M059J (cell line): Measurements from ENCODE around the gene ERN1. TPM values are rescaled to one million over a fixed set of nuclear protein-coding genes. Genes with fewer than 3 reads are reported as not detected.
A peak's percentile ranks its signal among the peaks of the same experiment; 100 is the strongest.

Source experiments
- DNase-seq: peaks from one replicate; pipeline ENCODE4 v3.0.0-alpha.2; 2012; ENCODE audit warnings: low read depth
- total RNA-seq: library from RNA; depleted of rRNA; stranded (reverse); fragments of >200 nt; shearing (Covaris generic); gene quantifications from 2 replicates; pipeline ENCODE4 v1.2.3, GENCODE V29; 2014

Gene ERN1
- total RNA-seq, 1 experiment from 2014 or later, result 1.5 TPM

DNA sequence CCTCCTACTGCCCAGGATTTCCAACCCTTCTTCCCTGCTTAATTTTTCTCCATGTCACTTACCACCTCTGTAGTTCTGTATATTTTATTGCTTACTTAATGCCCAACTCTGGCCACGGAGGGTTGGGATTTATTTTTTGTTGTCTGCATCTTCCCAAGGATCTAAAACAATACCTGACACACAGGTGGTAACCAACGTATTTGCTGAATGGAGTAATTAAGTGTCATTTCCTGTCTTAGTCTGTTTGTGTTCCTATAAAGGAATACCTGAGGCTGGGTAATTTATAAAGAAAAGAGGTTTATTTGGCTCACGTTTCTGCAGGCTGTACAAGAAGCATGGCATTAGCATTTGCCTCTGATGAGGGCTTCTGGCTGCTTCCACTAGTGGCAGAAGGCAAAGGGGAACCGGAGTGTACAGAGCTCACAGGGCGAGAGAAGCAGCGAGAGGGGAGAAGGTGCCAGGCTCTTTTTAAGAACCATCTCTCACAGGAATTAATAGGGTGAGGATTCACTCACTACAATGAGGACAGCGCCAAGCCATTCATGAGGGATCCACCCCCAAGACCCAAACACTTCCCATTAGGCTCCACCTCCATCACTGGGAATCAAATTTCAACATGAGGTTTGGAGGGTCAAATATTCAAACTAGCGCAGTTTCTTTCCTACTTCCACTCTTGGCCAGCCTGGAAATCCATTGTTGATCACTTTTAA, 44.8 kb downstream of the ERN1 start:
- no peak for DNase-seq

DNA sequence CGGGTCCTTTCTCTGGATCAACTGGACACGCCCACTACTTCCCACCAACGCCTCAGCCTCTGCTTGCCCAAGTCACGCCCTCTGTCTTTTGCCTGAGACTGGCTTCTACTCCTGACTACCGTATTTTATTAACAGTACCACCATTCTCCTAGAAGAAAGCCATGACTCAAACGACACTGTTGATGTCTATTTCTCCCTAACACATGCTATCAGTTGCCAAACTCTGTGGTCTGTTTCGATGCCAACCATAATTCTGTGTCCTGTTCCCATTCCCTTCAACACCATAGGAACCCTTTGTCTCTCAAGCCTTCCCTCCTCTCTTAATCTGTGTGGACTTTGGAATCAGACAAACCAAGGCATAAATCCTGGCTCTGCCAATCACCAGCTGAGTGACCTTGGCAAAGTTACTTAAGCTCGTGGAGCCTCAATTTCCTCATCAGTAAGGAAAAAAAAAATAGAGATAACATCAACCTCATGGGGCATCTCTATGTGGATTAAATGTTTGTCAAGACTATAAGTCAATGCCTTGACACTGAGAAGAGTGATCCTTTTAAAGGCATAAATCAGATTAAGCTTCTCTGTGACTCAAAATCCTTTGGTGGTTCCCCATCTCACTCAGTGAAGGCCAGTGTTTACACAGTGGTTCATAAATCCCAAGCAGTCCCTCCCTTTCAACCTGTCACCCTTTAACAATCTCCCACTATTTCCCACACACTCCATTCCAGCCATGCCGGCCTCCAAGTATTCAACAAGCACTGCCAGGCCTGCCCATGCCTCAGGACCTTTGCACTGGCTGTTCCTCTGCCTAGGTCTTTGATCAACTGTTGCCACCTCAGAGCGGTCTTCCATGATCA, 45.6 kb downstream of the ERN1 start:
- DNase-seq, result peak; percentile 61

DNA sequence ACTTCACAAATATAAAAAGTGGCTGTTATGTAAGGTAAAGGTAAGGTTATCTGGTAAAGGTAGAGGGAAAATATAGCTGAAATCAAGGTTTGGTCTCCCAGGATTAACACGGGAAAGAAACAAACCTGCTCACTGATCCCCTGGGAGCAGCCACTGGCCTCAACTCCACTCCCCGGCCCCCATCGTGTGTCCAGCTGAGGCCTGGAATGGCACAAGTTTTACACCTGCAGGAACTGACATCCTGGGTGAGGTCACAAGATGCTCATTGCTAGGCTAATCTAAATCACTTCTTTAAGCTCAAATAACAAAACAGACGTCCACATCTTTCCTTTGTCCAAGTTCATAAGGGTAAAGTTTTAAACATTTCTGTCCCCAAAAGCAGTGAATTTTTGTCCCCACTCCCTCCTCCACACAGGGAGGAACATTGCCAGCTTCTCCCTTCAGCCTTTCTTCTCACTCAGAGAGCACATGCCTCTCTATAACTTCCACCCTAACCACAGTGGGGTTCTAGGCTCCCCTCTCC, 46.3 kb downstream of the ERN1 start:
- DNase-seq, result no peak

- no peak for DNase-seq
Measured at GRCh38 chr17:64083093-64083492, 46.9 kb downstream of the ERN1 start.

- peak; percentile 72 for DNase-seq
Measured at GRCh38 chr17:64081802-64082799, 47.8 kb downstream of the ERN1 start.

- DNase-seq, result no peak
Measured at GRCh38 chr17:64080174-64080618, 49.7 kb downstream of the ERN1 start.

GRCh38 chr17:64077379-64077778, 52.6 kb downstream of the ERN1 start:
- no peak for DNase-seq

DNA sequence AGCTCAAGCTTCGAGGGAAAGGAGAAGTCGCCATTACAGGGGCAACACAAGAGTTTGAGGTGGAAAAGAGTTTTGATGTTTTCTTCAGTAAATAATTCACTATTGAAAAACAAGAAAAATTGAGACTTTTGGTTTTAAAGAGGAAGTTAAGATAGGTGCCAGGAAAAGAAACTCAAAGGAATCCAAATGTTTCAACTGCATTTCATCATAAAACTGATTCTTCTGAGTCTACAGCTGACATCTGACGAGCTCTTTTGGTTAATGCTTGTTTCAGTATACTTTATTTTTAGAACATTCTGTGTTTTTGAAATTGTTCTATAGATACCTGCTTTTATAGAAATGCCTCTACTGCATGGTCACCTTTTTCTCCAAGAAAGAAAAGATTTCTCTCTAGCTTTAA, 54.0 kb downstream of the ERN1 start:
- DNase-seq, result no peak

DNA sequence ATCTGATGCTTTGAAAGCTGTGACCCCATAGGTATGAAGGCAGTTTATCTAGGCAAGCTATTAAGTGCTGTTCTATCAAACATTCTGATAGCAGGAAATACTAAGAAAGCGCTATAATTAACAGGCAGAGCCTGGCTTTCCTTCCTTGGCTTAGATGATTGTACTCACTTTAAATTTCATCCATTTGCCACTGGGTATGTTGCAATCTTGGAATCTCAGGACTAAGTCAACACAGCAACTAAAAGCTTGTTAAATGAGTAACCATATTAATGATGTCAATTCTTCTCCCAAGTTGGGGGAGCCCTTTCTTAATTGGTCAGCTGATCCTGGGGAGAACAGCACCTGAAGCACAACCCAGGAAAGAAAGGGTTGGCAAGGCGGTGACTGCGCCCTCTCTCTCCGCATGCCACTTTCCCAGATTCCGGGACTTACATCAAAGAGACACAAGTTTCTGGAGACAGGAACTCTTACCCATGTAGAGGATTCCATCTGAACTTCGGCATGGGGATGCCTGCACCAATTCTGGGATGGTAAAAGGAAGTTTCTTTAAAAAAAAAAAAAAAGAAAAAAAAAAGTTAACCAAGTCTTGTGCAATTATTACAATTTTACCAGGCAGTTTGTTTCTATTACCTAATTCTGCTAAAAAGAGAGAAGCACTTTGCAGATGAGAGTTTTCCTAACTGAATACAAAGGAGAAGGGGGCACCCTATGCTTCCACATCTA, 55.1 kb downstream of the ERN1 start:
- DNase-seq, result peak; percentile 22

- DNase-seq, result no peak
Measured at GRCh38 chr17:64073771-64074703, 55.9 kb downstream of the ERN1 start.

DNA sequence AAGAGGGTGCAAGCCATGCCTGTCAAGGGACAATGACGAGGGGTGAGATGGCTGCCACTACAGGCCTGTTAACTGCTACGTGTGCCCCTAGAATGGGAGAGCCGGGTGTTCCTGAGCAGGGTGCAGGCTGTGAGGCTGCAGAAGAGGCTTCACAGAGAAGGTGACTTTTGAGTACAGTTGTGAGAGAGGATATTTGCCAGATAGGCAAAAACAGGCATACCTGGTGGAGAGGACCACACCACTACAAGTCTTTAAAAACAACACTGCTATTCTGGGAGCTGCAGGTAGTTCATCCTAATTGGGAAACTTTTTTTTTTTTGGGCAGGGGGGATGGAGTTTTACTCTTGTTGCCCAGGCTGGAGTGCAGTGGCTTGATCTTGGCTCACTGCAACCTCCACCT, 58.8 kb downstream of the ERN1 start:
- no peak for DNase-seq

DNA sequence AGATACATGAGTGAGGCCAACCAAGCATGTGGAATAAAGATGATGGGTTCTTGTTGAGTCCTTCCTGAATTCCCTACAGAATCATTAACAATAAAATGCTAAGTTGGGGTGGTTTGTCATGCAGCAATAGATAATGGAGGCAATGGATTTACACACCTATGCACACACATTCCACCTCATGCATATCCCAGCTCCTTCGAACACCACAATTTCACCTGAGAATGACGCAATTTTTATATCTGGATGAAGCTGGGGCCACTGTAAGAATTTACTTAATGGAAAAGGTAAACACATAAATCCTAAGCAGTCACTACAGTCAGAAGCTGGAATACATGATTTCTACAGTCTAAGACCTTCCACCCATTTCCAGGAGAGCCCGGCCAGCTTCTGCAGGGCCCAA, 59.7 kb downstream of the ERN1 start:
- no peak for DNase-seq

DNA sequence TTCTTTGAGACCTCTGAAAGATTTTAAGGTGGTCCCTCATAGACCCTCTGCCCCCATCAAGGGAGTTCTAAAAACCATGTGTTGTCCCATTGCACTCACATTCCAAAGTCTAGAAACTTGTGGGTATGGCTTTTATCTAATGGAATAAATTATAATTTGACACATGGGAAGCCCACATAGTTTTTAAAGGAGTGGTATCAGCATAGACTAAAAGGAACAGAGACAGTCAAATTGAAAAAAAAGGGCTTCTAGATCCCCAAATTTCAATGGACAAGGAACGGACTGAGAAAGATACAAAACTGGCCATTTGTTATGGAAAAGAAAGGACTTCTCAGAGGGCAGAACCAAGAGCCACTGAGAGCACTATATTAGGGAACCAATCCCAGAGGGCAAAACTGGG, 60.8 kb downstream of the ERN1 start:
- DNase-seq, result no peak

- DNase-seq, result peak; percentile 7
Measured at GRCh38 chr17:64067657-64068056, 62.3 kb downstream of the ERN1 start.

GRCh38 chr17:64066716-64067115, 63.2 kb downstream of the ERN1 start:
- no peak for DNase-seq

DNA sequence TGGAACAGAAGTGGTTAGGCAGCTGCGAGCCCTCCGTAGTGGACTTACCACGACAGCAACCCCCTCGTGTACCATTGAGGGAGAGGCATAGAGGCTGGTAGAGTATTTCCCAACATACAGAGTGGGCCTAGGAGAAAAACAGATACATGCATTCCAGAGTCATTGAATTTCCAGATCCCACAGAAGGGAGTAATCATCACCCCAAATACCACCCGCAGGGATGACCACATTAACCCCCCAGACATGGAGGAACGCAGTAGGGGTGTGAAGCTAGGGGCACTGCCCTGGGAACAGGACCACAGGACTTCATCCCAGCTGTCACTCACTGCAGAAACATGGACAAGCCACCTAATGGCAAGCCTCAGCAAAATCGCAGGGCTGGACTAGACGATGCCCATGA, 64.8 kb downstream of the ERN1 start:
- no peak for DNase-seq

GRCh38 chr17:64064331-64064730, 65.6 kb downstream of the ERN1 start:
- DNase-seq, result no peak

- peak; percentile 3 for DNase-seq
Measured at GRCh38 chr17:64063766-64064224, 66.1 kb downstream of the ERN1 start.

DNA sequence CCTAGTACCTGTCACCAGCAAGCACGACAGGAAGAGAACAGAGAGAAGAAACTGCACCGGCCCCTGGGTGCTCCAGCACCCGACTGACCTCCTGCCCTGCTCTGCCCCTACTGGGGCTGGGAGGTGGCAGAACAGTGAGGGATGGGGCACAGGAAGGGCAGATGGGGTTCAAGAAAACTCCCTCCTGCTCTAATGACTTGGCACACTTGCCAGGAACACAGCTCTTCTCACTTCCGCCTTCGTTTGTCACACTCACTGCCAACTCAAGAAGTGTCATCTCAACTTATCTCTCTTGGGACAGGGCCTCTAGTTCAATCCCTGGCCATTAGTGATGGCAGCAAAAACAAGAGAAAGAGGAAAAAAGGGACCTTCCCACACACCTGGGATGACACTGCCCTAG, 66.9 kb downstream of the ERN1 start:
- no peak for DNase-seq
